Adipocyte (in vitro differentiated cells): ENCODE results near the gene ANTXR1.
A peak's percentile ranks its signal among the peaks of the same experiment; 100 is the strongest.

ENCODE experiments used
- DNase-seq: peaks from one replicate; pipeline ENCODE4 v3.0.0-alpha.2; 2015; ENCODE audit warnings: low read depth
- H3K27me3 ChIP-seq: replicated peaks from 2 replicates; pipeline ENCODE4 v1.7.0; 2013; ENCODE audit warnings: mild to moderate bottlenecking, low read length, moderate library complexity; ENCODE audit not compliant: control insufficient read depth, insufficient read depth
- H3K36me3 ChIP-seq: 2 replicates; pipeline ENCODE4 v1.7.0; 2013; ENCODE audit warnings: low read length, mild to moderate bottlenecking, moderate library complexity; ENCODE audit not compliant: control insufficient read depth, insufficient read depth, severe bottlenecking
- H3K4me1 ChIP-seq: 2 replicates; pipeline ENCODE4 v1.7.0; 2013; ENCODE audit warnings: mild to moderate bottlenecking, low read length, moderate library complexity; ENCODE audit not compliant: control insufficient read depth, insufficient read depth
- H3K4me3 ChIP-seq: 2 replicates; pipeline ENCODE4 v1.7.0; 2013; ENCODE audit warnings: mild to moderate bottlenecking, low read length, moderate library complexity
- H3K9ac ChIP-seq: 2 replicates; pipeline ENCODE4 v1.7.0; 2013; ENCODE audit warnings: mild to moderate bottlenecking, low read length, moderate library complexity
- H3K9me3 ChIP-seq: 2 replicates; pipeline ENCODE4 v1.7.0; 2013; ENCODE audit warnings: mild to moderate bottlenecking, low read length, moderate library complexity; ENCODE audit not compliant: control insufficient read depth

ANTXR1 gene

GRCh38 chr2:69279931-69280681 lies 267.1 kb downstream of the ANTXR1 start:
- no peak overlapping the region for H3K4me3 ChIP-seq
- no peak for DNase-seq
- H3K4me1 ChIP-seq: peaks cover 4% of the 10 kb centered on the region
- H3K9ac ChIP-seq: no peak overlapping the region
- no peaks in the 10 kb centered on the region for H3K27me3 ChIP-seq
- H3K36me3 ChIP-seq: no peaks in the 10 kb centered on the region
- no peaks in the 10 kb centered on the region for H3K9me3 ChIP-seq

- H3K27me3 ChIP-seq: no peaks in the 10 kb centered on the region
- DNase-seq: no peak
- no peak overlapping the region for H3K4me3 ChIP-seq
- H3K9ac ChIP-seq: no peak overlapping the region
- peaks cover 4% of the 10 kb centered on the region for H3K4me1 ChIP-seq
- no peaks in the 10 kb centered on the region for H3K9me3 ChIP-seq
- H3K36me3 ChIP-seq: no peaks in the 10 kb centered on the region
These were observed 267.9 kb downstream of the ANTXR1 start for GRCh38 chr2:69280796-69281412.

- no peaks in the 10 kb centered on the region for H3K27me3 ChIP-seq
- H3K9me3 ChIP-seq: no peaks in the 10 kb centered on the region
- no peaks in the 10 kb centered on the region for H3K4me1 ChIP-seq
- DNase-seq: no peak
- H3K4me3 ChIP-seq: no peak overlapping the region
- H3K36me3 ChIP-seq: no peaks in the 10 kb centered on the region
- H3K9ac ChIP-seq: no peak overlapping the region
These were observed 272.5 kb downstream of the ANTXR1 start for GRCh38 chr2:69285379-69285894.

DNA sequence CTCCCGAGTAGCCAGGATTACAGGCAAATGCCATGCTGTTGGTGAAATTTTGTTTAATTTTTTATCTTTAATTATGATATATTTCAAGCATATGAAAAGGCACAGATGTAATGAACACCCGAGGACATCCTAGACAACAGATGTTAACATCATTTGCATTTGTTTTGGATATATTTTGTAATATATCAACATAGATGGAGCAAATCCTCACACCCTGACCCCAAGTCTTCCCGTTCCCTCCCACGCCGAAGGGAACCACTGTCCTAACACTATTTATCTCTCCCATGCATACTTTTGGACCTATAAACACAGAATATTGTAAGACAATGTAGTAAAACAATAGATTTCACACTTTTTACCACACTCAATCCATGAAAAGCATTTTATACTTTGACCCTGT lies 274.6 kb downstream of the ANTXR1 start:
- Histone ChIP-seq H3K27me3 (no peaks in the 10 kb centered on the region), H3K36me3 (no peaks in the 10 kb centered on the region), H3K4me1 (peaks cover 19% of the 10 kb centered on the region), H3K4me3 (no peak overlapping the region), H3K9ac (no peak overlapping the region), H3K9me3 (no peaks in the 10 kb centered on the region)
- no peak for DNase-seq

DNA sequence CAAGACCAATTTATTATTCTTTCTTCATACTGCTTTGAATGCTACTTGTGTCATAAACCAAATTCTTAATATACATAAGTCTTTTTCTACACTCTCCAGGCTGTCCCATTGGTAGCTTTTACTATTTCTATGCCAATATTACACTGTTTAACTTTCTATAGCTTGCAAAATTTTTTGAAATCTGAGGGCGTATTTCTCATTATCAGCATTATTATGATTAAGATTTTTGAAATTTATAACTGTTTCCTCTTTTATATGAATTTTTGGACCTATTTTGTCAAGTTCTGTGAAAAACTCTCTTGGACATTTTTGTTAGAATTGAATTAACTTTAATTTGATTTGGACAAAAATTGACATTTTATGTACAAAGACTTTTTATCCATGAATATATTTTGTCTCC lies 275.4 kb downstream of the ANTXR1 start:
- no peaks in the 10 kb centered on the region for H3K36me3 ChIP-seq
- peaks cover 19% of the 10 kb centered on the region for H3K4me1 ChIP-seq
- H3K9ac ChIP-seq: no peak overlapping the region
- H3K27me3 ChIP-seq: no peaks in the 10 kb centered on the region
- no peaks in the 10 kb centered on the region for H3K9me3 ChIP-seq
- H3K4me3 ChIP-seq: no peak overlapping the region
- DNase-seq: no peak

GRCh38 chr2:69291004-69291650 lies 278.1 kb downstream of the ANTXR1 start:
- H3K36me3 ChIP-seq: no peaks in the 10 kb centered on the region
- no peaks in the 10 kb centered on the region for H3K9me3 ChIP-seq
- peak; percentile 56 for DNase-seq
- no peak overlapping the region for H3K4me3 ChIP-seq
- H3K4me1 ChIP-seq: peaks cover 33% of the 10 kb centered on the region
- no peak overlapping the region for H3K9ac ChIP-seq
- no peaks in the 10 kb centered on the region for H3K27me3 ChIP-seq

GRCh38 chr2:69291721-69292120 lies 278.7 kb downstream of the ANTXR1 start:
- peaks cover 33% of the 10 kb centered on the region for H3K4me1 ChIP-seq
- no peak overlapping the region for H3K4me3 ChIP-seq
- no peak for DNase-seq

GRCh38 chr2:69292256-69292655 lies 279.3 kb downstream of the ANTXR1 start:
- Histone ChIP-seq H3K9me3 (no peaks in the 10 kb centered on the region), H3K27me3 (no peaks in the 10 kb centered on the region), H3K36me3 (no peaks in the 10 kb centered on the region), H3K4me3 (no peak overlapping the region), H3K4me1 (peaks cover 33% of the 10 kb centered on the region), H3K9ac (no peak overlapping the region)
- DNase-seq: no peak

More at GRCh38 chr2:69291721-69292120, 278.7 kb downstream of the ANTXR1 start:
- H3K27me3 ChIP-seq: no peaks in the 10 kb centered on the region
- H3K9me3 ChIP-seq: no peaks in the 10 kb centered on the region
- no peak overlapping the region for H3K9ac ChIP-seq
- no peaks in the 10 kb centered on the region for H3K36me3 ChIP-seq

GRCh38 chr2:69296421-69296820 lies 283.4 kb downstream of the ANTXR1 start:
- no peak overlapping the region for H3K4me3 ChIP-seq
- H3K27me3 ChIP-seq: no peaks in the 10 kb centered on the region
- H3K9ac ChIP-seq: no peak overlapping the region
- H3K4me1 ChIP-seq: peaks cover 42% of the 10 kb centered on the region
- DNase-seq: no peak
- H3K36me3 ChIP-seq: no peaks in the 10 kb centered on the region
- no peaks in the 10 kb centered on the region for H3K9me3 ChIP-seq

GRCh38 chr2:69297216-69297615 lies 284.2 kb downstream of the ANTXR1 start:
- Histone ChIP-seq H3K9me3 (no peaks in the 10 kb centered on the region), H3K9ac (no peak overlapping the region), H3K4me3 (no peak overlapping the region), H3K4me1 (peaks cover 34% of the 10 kb centered on the region), H3K27me3 (no peaks in the 10 kb centered on the region), H3K36me3 (no peaks in the 10 kb centered on the region)
- no peak for DNase-seq

DNA sequence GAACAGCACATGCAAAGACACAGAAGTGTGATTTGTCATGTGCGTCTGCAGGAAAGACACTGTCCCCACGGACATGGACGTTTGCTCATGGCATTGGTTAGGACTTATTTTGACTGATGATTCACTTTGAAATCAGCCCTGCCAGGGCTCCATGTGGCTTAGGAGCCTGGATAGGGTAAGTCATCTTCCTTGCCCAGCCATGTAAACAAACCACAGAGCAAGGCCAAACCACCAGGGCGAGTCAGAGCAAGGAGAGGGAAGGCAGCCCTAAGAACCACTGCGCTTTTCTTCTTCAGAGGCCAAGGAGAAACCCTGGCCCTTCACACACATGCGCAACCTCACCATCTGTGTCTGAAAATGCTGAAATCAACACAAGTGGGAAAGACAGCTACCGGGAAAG lies 285.3 kb downstream of the ANTXR1 start:
- Histone ChIP-seq H3K9ac (no peak overlapping the region), H3K4me3 (no peak overlapping the region), H3K36me3 (no peaks in the 10 kb centered on the region), H3K4me1 (peaks cover 31% of the 10 kb centered on the region), H3K9me3 (no peaks in the 10 kb centered on the region), H3K27me3 (no peaks in the 10 kb centered on the region)
- peak; percentile 73 for DNase-seq
